ENCODE results near the gene PXN.

GRCh38 chr12:120170631-120171030, 94.9 kb downstream of the PXN start:
- TF ChIP-seq CTCF (IDR thresholded peaks at IDR 0.05) (no peak), POLR2A (IDR thresholded peaks at IDR 0.05) (no peak)

All from right lobe of liver (tissue), 4 donors.